GM23248 (cell line): ENCODE measurements around the gene PCDHA7.

Source experiments
- EZH2 ChIP-seq: fragments of 200-600 bp; sonication (generic); IDR thresholded peaks from 2 replicates; pipeline ENCODE4 v1.6.1; 2018; ENCODE audit warnings: antibody characterized with exemption, mild to moderate bottlenecking; ENCODE audit not compliant: insufficient read depth, poor library complexity, severe bottlenecking
- EZH2phosphoT487 ChIP-seq: fragments of 200-600 bp; sonication (generic); IDR thresholded peaks from 2 replicates; pipeline ENCODE4 v1.6.1; 2018; ENCODE audit warnings: antibody characterized with exemption, moderate library complexity, mild to moderate bottlenecking, low read depth; ENCODE audit not compliant: insufficient read depth

- no peak for TF ChIP-seq EZH2
- TF ChIP-seq EZH2phosphoT487 = no peak
These were observed 50.0 kb downstream of the PCDHA7 start for GRCh38 chr5:140883927-140884697.
